Hair follicular keratinocyte (primary cell): ENCODE measurements around the gene MRPL30. TPM values are rescaled to one million over a fixed set of nuclear protein-coding genes. Genes with fewer than 3 reads are reported as not detected.

ENCODE experiments used
- total RNA-seq: library from RNA; depleted of rRNA; stranded (reverse); fragments of >200 nt; gene quantifications from 2 replicates; pipeline ENCODE4 v1.2.3, GENCODE V29; 2015

MRPL30 gene
- total RNA-seq, result 42.2 and 44.1 TPM in 2 replicates

GRCh38 chr2:99180755-99181623, at the start of gene MRPL30, which contains the start of gene MITD1:
Gene MRPL30, plus strand, starts transcription at chr2:99181184. Its CDS starts 5,020 bp downstream, at chr2:99186204.
Gene MITD1, minus strand, starts transcription at chr2:99181058. Its CDS starts 77 bp downstream, at chr2:99180981.

DNA sequence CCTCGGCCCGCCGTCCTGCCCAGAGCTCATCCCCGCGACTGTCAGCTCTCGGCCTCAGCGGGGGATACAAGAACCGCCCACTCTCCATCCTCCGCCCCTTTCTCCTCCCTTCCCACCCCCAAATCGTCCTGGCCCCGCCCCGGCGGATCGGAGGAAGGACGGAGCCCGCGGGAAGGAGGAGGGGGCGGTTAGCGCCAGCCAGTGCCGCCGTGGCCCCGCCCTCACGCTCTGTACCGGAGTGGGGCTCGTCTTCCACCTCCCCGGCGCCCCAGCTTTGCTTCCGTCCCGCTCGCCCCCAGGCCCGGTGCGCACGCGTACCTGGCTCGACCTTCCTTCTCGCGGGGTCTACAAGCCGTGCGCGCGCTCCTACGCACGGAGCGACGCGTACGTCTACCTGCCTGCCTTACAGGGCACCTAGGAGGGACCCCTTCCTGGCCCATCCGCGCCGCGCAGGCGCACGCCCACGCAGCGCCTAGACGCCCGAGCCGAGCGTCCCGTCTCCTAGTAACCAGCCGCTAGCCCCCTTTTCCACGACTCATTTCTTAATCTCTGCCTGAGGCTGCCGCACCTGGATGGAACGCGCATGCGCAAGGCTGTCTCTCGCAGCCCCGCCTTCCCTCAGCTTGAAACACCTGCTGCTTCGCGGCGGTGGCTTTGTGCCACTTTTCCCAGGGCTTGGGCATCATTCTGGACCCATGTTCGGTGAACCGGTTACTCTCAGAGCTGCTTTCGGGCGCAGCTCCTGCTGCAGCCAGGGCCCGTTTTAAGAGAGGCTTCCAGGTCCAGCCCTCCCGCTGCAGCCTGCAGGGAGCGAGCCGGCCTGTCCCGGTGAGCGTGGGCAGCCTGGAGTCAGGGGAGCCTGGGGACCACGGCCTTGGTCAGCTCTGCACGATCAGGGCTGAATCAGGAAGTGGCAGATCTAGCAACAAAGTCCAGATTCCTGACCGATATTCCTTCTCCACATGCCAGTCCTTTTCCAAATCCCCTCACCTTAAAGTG, 39.6 kb upstream of the MRPL30 start, which contains the start of gene C2orf15:
Gene C2orf15 (plus strand): TSS at position 598 of the 999 bp plus-strand sequence. CDS start 8,852 bp downstream, outside the sequence.

DNA sequence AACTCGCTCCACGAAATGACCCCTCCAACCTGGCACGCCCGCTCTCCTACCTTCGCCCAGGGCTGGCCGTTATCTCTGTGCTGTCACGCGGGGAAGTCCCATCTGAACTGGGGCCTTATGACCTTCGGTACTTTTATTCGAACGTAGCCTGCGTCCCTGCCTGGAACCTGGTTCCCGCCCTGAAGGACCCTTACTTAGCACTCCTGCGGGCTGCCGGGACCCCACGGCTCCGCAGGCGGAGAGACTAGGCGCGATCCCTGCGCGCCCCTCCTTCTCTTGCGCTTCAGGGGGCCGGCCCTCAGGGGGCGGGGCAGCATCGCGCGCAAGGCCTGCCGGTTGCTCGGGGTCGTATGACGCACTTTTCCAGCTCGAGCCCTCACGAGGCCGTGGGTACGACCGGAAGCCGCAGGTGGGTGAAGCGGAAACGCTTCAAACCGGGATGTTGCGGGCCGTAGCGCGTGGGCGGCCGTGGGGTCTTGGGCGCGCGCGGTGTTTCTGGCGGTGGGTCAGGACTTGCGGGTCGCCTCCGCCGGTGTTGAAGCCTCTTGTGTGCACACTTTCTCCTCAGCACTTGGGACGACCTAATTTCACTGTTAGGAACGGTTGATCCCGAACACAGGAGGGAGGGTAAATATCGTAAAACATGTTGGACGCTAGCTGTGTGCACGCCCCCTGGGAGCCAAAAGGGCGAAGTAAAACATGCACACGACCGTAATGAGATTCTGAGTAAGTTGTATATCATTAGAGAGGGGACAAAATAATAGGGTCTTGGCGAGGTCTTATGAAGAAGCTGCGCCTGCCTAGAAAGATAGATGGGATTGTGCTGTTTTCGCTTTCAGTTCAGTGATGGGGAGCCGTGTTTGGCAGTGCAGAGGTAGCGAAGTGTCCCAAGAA, 26.1 kb upstream of the MRPL30 start, which contains the start of the genes LIPT1 and TSGA10:
Gene LIPT1 (plus strand): TSS at position 325 of the 894 bp plus-strand sequence. CDS start 6,991 bp downstream, outside the sequence.
Gene TSGA10 (minus strand): TSS at position 300 of the 894 bp plus-strand sequence. CDS start 45,503 bp downstream, outside the sequence.

Other genes starting within 250 kb of the MRPL30 start
- gene CRACDL, start 245.0 kb upstream of the MRPL30 start, total RNA-seq, result 0.23 and 0.80 TPM in 2 replicates
- gene C2orf15, start 39.5 kb upstream of the MRPL30 start, total RNA-seq, result 0.16 and 2.3 TPM in 2 replicates
- gene TSGA10, start 26.2 kb upstream of the MRPL30 start, total RNA-seq, result 1.3 and 1.5 TPM in 2 replicates
- 3.1 and 3.4 TPM in 2 replicates for gene LIPT1, start 26.2 kb upstream of the MRPL30 start, total RNA-seq
- 31.3 and 42.6 TPM in 2 replicates for gene MITD1, start 126 bp upstream of the MRPL30 start, total RNA-seq
- gene LYG2, start 74.5 kb downstream of the MRPL30 start, total RNA-seq, result not detected in 2 replicates
- gene LYG1, start 120.0 kb downstream of the MRPL30 start, total RNA-seq, result 0.23 TPM in 1 of 2 replicates, not detected in the other
- 63.2 and 66.8 TPM in 2 replicates for gene TXNDC9, start 155.1 kb downstream of the MRPL30 start, total RNA-seq
- gene EIF5B, start 156.2 kb downstream of the MRPL30 start, total RNA-seq, result 20.7 and 21.0 TPM in 2 replicates